Left renal pelvis (tissue), 4 donors: Measurements from ENCODE around the gene BTRC. TPM values are rescaled to one million over a fixed set of nuclear protein-coding genes. Genes with fewer than 3 reads are reported as not detected.

Experiments used
- DNase-seq, 4 donors: peaks; one replicate each; pipeline ENCODE4 v3.0.0-alpha.2; 2013; ENCODE audit warnings: low read depth in 4 of 4, low spot score in 3 of 4
- polyA plus RNA-seq, 4 donors: library from polyadenylated mRNA; unstranded; fragments of 120-200 nt; gene quantifications; one replicate each; pipeline ENCODE4 v1.2.1, GENCODE V29; 2013; ENCODE audit not compliant: insufficient read length in 4 of 4

The BTRC gene
- polyA plus RNA-seq, 4 donors = 24.9 to 29.0 (median 26.6) TPM

DNA sequence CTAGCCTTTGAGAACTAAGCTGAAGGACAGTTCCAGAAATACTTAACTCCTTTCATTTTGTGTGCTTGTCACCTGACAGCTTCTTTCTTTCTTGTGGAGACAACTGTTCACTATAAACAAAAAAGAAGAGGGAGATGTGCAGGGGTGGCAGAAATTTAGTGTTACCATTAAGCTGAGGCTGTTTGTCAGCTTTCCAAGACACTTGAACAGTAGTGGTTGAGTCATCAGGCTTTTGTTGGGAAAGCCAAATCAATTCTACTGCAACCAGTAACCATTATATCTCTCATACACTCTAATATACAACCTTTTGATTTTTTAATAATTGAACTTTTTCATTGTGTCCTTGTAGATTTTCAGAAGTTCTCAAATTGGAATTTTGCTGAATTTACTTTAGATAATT lies 158.8 kb downstream of the BTRC start:
- no peak for DNase-seq

DNA sequence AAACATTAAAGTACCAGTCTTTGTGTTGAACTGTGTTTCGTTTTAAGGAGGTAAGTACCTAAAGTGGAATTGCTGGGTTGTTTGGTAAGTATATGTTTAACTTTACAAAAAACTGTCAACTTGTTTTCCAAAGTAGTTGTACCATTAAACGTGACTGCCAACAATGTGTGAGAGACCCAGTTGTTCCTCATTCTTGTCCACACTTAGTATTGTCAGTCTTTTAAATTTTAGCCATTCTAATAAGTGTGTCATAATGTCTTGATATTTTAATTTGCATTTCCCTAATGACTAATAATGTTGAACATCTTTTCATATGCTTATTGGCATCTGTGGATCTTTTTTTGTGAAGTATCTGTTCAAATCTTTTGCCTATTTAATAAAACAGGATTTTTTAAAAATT lies 159.8 kb downstream of the BTRC start:
- DNase-seq = no peak

DNA sequence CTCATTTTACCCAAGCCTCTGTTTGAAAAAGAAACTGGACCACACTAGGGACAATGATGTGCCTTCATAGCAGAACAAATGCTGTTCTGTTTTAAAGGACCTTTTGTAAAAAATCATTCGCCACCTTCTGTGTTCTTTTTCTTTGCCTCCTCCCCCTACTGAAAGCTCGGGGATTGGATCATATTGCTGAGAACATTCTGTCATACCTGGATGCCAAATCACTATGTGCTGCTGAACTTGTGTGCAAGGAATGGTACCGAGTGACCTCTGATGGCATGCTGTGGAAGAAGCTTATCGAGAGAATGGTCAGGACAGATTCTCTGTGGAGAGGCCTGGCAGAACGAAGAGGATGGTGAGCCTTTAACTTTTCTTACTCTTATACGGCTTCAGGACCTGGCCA lies 171.9 kb downstream of the BTRC start:
- no peak for DNase-seq

DNA sequence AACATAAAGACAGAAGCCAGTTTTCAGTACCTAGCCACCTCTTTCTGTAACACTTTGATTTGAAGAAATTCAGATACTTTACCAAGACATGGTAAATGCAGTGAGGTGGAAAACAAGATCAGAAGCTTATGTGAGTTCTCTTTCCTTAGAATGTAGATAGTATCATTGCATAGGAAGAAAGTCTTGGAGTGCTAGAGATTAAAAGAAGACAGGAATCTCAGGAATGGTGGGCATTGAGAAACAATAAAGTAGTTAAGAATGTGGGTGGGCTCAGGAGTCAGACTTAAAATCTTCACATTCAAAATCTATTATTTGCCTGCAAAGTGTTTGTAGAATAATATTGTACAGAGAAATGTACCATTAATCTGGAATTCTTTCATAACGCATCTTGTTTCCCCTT lies 175.2 kb downstream of the BTRC start:
- no peak for DNase-seq

DNA sequence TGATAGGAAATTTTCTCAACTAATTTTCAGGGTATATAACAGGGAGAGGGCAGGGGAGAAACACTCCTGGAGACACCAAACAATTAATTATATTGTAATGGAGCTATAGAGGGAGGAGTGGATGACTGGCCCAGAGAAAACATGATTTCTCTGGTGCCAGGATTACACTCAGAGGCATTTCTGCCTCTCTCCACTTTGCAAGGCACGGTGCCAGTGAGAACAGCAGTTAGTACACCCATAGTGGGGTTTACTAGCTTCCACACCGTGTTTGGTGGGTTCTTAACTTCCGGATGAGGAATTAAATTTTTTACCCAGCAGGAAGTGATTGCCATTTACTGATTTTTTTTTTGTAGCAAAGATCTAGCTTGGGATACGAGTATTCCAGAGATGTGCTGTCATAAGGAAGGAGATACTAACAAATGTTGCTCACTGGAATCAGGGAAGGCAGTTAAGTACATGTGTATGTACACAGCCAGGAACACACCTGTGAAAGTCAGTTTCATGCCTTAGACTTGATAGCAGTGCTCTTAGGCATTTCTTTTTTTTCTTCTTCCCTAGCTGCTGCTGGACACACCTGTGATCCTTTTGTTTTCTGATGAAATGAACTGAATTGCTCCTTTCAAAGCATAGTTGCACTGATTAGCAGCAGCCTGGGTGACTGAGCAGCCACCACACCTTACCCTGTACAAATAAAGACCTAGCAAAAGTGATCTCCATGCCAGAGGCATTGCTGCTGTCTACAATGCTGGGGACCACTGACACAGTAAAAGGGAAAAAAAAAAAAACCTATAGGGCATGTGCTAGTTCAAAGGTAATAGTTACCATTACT lies 176.0 kb downstream of the BTRC start:
- DNase-seq = no peak

DNA sequence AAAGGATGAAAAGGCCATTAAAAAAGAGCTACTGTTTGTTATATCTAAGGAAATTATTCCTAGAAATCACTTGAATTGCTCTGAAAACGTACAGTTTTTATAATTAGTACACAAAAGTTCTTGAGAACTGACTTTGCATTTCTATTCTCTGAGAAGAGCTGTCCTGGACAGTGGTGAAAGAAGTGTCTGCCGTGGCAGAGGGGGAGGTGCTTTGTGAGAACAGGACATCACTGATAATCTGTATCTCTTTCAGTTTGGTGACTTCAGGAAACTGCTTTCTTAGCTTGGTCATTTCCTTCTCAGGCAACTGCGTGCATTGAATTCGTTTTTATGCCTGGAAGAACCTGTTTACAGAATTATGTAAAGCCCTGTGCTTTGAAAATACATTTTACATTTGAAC lies 182.0 kb downstream of the BTRC start:
- no peak for DNase-seq

DNA sequence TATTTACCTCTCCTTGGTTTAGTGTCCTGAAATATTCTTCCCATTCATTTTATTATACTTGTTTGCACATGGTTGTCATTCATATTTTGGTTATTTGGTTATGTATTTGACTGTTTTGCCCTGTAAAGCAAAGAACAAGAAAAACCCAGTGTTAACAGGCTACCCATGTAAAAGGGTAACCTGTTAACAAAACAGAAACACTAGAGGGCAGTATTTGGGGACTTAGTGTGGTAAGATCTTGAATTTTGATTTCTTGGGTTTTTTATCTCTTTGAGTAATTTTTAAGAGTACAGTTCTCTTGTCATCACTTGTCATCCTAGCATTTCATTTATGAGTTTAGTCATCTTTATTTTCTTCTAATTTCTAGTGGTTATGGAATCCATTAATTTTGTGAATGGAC lies 182.8 kb downstream of the BTRC start:
- DNase-seq = no peak

DNA sequence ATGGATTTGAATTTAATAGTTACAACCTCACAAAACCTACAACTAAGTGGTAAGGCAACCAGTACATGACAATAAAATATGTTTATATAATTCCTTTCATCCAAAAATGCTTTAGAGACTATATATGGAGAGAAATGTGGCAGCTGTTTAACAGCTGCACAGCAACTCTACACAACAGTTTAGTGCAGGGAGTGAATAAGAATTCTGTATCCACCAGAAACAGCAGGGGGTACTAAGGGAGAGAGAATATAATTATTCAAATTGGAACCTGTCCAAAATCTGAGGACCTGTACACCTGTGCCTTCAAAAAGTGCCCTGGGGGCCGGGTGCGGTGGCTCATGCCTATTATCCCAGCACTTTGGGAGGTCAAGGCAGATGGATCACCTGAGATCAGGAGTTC lies 184.5 kb downstream of the BTRC start:
- no peak for DNase-seq

DNA sequence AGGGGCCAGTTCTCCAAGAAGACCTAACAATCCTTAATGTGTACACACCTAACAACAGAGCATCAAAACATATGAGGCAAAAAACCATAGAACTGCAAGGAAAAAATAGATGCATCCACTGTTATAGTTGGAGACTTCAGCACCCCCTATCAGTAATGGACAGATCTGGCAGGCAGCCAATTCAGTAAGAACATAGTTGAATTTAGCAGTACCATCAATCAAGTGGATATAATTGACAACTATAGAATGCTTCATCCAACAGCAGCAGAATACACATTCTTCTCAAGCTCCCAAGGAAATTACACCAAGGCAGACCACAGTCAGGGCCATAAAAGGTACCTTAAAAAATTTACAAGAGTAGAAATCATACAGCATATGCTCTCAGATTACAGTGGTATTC lies 191.9 kb downstream of the BTRC start:
- DNase-seq = no peak

DNA sequence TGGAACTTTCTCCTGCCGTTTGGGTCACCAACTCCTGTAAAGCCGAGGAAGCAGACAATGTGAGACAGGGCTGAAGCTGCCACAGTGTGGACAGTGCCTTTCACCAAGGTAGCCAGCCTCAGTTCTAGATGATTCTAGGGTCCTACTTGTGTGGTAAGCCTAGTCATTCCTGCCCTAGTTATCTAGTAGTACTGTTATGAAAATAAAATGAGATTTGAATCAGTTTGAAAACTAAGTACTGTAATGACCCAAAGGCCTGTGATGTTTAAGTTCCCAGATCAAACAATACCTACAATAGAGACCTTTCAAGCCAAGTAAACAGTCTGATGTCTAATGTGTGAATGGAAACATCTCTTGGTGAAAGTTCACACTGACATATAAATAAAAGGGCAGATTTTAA lies 197.0 kb downstream of the BTRC start:
- DNase-seq = no peak

DNA sequence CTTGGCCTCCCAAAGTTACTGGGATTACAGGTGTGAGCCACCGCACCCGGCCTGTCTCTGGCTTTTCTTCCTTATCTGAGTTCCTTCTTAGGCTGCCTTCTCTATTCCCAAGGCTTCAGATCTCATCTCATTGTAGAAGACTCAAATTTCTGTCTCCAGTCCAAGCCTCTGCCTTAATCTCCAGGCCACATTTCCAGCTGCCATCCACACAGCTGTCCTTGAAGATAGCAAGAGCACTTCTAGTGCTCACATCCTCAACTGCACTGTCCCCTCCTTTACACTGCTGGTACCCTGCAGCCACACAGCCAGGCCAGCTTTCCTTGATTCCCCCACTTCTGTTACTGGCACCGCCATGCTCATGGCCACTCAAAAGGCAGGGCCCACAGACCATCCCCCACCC lies 198.5 kb downstream of the BTRC start:
- DNase-seq = no peak

DNA sequence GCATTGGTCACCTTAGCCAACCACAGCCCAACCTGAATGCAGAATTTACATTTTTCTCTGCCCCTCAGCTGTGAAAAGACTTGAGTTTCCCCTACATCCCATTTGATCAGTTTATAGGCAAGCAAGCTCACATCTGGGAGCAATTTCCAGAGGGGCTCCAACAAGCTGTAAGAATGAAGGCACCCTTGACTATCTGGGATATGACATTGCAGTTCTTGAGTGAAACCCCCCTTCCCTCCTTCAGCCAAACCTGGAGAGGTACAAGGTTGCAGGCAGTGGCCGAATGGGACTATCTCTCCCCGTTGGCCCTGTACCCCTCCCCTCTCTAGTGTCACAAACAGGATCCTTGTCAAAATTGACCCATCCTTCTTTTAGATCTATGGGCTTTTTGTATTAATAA lies 203.6 kb downstream of the BTRC start:
- DNase-seq = no peak

DNA sequence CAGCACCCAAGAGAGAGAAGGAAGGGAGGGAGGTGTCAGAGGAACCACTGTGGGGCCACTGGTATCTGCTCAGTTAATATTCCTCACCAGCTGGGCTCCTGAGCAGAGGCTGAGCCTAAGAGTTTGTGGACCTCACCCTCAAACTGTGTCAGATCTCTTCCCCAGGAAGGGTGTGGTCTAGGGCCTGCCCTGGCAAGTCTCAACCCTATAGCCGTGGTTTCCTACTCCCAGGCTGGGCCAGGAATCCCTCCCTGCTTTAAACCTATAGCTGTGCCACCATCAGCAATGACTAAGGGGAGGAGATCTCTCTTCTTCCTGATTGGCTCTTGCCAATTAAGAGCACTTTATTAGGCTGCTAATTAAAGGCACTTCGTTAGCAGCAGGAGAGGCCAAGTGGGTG lies 204.2 kb downstream of the BTRC start:
- no peak for DNase-seq

DNA sequence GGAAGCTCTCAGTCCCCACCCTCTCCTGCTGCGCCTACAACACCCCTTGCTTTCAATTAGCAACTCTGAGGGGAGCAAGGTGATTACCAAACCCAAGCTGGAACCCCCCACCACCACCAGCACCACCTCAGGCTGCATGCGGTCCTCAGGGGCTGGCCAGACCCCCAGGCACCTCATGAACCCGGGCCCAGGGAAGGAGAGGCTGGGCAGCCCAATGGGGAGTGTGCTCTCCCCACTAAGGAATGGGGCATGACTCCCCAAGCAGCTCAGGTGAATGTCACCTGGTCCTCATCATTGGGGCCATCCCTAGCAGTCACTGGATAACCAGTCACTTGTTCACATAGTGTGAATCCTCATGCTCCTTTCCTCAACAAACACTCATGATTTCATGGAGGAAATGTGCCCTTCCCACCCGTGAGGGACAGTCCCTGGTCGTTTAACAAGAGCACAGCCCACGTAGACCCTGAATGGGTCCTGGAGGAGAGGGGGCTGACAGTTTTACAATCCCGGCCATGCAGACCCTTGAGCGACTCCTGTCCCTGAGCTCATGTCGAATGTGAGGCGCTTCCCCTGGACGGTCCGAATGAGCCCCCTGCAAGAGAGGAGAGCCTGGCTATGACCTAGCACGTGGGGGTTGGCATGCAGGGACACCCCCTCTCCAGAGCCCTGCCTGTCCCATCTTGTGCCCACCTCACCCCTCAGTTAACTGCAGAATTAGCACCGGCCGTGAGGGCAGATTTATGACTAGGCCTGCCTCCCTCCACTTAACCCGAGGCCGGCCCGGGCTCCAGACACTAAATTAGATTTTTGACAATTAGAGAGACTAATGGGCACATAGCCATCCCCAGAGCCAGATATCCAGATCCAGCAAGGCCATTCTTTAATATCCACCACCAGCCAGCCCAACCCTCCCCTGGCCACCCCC lies 205.0 kb downstream of the BTRC start:
- DNase-seq = no peak

DNA sequence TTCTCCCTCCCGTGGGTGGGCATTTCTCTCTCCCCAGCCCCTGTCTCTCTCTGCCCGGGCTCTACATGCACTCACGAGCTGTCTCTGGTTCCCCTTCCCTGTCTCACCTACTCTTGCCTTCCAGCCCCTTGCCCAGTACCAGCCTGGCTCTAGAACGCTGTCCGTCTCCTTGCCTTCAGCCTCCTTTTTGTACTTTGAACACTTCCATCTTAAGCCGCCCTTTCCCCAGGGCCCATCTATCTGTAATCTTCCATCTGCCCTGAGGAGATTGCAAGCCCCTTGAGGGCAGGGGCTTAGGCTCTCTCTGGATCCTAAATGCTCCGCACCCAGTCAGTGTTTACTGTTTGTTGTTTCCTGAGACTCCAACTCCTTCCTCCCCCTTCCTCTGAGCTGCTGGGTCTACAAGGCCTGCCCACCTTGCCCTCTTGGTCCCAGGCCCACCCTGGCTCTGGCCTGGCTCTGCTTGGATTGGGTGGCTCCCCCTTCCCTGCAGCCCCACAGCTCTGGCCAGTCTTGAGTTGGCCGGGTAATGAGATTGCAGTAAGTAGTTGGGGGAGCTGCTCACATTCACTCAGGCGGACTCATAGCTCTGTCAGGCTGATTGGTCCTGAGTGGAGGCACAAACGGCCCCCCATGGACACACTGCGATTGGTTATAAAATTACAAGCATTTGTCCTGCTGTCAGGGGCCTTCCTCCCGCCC lies 205.8 kb downstream of the BTRC start:
- no peak for DNase-seq

DNA sequence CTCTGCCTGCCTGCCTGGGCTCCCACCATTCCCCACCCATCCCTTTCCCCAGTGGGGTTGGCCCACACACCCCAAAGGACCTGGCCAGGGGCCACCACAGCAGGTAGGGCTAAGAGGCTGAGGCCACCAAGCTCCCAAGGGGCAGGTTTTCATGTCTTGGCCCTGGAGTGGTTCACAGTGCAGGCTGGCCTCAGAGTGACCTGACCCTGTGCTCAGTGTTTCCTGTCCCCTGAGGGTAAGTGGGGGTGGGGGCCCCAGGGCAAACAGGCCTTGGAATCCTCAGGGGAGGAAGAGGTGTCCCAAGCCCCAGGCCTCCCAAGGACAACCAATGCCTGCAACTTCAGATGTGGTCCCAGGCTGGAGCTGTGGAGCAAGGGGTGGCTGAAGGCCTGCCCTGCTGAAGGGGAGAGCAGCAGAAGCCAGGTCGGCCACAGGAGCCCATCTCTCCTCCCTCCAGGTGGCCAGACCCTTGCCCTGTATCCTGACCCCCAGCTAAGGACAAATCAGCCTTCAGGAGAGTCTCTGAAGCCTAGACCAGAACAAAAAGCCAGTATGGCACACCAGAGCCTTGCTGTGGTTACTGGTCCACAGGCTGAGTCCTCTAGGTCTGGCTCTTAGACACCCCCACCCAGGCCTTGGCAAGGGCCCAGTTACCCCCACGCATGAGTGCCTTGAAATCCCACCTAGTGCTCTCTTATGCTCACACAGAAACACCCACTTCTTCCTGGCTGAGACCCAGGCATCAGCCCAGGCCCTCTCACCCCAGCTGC lies 206.5 kb downstream of the BTRC start:
- no peak for DNase-seq

DNA sequence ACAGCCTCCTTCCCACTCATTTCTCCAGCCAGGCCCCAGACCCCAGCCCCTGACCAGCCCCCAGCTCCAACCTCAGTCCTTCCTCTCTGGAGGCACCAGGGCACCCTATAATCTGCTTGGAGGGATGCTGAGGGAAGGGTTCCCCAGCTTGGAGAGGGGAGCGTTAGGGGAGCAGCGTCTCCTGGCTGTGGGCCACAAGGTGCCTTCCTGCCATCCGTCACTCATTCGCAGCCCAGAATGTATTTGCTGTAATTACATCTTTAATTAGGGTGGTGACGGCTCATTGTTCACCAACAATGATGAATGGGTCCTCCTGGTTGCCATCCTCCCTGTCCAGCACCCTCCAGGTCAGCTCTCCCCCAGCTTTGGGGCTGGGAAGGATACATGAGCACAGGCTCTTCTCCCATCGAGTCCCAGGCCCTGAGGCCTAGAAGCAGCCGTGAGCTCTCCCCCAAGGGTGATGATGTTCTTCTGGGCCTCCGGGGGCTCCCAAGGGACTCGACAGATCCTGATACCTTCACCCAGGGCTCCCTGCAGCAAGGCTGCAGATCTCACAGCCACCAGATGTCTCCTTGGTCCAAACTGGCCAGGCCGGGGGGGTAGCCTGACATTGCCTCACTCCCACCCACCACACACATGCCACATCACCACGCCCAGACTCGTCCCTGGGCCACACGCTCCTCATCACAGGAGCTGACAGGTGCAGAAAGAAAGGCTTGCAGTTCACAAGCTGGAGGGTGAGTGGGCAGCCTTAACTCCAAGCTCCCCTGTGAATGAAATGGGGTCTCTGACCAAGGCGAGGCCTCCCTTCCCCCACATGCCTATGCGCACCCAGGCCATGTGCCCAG lies 207.3 kb downstream of the BTRC start:
- no peak for DNase-seq

DNA sequence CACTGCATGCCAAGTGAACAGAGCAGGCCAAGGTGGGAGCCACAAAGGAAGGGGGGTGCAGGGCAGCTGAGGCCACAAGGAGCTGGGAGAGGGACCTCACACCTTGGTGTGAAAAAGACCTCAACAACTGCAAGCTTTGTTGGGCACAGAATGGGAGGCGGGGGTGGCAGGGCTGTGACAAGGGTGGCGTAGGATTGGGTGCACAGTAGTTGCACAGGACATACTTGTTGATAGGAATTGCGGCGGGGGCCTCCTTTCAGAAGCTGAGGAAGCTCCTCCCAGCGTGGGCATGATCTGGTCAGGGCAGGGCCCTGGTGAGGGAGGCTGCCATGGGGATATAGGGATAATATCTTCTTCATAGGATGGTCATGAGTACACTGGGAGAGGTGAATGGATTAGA lies 208.3 kb downstream of the BTRC start:
- no peak for DNase-seq

DNA sequence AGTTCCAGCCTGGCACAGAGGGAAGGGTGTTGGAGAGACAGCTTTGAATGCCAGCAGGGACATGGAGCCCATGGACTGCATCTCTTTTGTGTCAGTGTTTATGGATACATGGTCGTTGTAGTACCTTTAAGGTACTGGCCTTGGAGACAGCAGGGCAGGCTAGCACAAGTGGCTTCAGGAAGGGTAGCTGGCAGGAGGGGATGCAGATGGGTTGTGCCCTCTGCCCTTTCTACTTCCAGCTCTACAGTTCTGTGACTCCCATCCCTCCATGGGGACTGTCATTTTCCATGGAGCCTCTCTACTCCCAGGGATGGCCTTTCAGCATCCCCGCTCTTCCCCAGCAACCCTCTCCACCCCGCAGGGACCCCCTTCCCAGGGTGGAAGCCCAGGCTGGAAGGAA lies 209.0 kb downstream of the BTRC start:
- no peak for DNase-seq
